ENCODE measurements around the gene MACF1.

The MACF1 gene

GRCh38 chr1:39266269-39266668 is 61.8 kb downstream of the MACF1 start:
- no peak for DNase-seq

- no peak for DNase-seq
Measured at GRCh38 chr1:39266792-39267191, 62.3 kb downstream of the MACF1 start.

GRCh38 chr1:39268112-39268581 is 63.7 kb downstream of the MACF1 start:
- DNase-seq: no peak

- DNase-seq: no peak
Measured at GRCh38 chr1:39268906-39269305, 64.4 kb downstream of the MACF1 start.

GRCh38 chr1:39269349-39269748 is 64.9 kb downstream of the MACF1 start:
- no peak for DNase-seq

- no peak for DNase-seq
Measured at GRCh38 chr1:39269791-39270342, 65.4 kb downstream of the MACF1 start.

GRCh38 chr1:39270368-39270767 is 65.9 kb downstream of the MACF1 start:
- no peak for DNase-seq

- DNase-seq: no peak
Measured at GRCh38 chr1:39272027-39272797, 67.7 kb downstream of the MACF1 start.

- DNase-seq: no peak
Measured at GRCh38 chr1:39272798-39273469, 68.4 kb downstream of the MACF1 start.

GRCh38 chr1:39275836-39276507 is 71.5 kb downstream of the MACF1 start:
- no peak for DNase-seq

- DNase-seq: no peak
Measured at GRCh38 chr1:39277879-39278278, 73.4 kb downstream of the MACF1 start.

- no peak for DNase-seq
Measured at GRCh38 chr1:39282537-39283216, 78.2 kb downstream of the MACF1 start.

- no peak for DNase-seq
Measured at GRCh38 chr1:39283858-39284257, 79.4 kb downstream of the MACF1 start.

GRCh38 chr1:39287541-39287940 is 83.0 kb downstream of the MACF1 start:
- DNase-seq: no peak

GRCh38 chr1:39288735-39289465 is 84.4 kb downstream of the MACF1 start:
- DNase-seq: no peak

GRCh38 chr1:39292401-39292800 is 87.9 kb downstream of the MACF1 start:
- DNase-seq: no peak

- DNase-seq: no peak
Measured at GRCh38 chr1:39293375-39294070, 89.0 kb downstream of the MACF1 start.

- no peak for DNase-seq
Measured at GRCh38 chr1:39294531-39294930, 90.0 kb downstream of the MACF1 start.

GRCh38 chr1:39295901-39296300 is 91.4 kb downstream of the MACF1 start:
- no peak for DNase-seq

- DNase-seq: no peak
Measured at GRCh38 chr1:39297551-39297950, 93.1 kb downstream of the MACF1 start.

- no peak for DNase-seq
Measured at GRCh38 chr1:39301606-39302005, 97.1 kb downstream of the MACF1 start.

- no peak for DNase-seq
Measured at GRCh38 chr1:39305555-39305954, 101.1 kb downstream of the MACF1 start.

Data from CD4-positive, alpha-beta T cell treated with Interleukin-6 for 4 hours (primary cell).